ENCODE measurements around the gene SLC50A1.

Gene SLC50A1

DNA sequence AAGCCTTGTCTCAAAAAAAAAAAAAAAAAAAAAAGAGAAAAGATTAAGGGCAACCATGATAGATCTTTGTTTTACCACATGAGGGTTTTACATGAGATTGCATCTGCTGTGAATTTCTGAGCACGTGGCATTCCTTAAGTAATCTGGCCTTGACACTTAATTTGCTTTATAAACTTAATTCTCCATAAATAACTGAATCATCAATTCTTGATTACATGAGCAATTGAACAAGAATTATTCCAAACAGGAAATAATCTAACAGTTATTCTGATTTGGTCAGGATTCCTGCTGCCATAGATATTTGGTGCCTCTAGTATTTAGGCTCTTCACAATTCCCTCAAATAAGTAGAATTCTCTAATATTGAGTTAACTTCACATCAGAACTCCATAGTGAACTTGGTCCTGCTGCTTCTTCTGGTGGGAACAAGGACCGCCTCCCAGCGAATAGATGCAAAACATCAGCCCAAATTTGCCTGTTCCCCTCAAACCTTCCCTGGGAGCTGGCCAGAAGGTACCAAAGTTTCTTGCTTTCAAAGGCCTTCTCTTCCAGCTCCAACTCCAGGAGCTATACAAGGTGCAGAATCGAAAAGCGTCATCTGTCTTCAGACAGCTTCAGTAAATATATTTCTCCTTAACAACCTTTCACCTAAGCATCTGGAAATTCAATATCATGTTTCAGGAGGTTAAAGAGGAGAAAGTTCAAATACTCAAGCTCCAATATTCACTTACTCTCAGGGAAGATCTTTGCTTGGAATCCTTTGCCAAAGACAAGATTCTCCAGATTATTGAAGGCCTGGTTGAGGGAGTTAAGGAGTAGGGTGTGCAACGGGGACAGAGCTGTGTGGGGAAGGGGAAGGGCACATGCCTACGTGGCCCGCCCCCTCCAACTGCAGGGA lies 36.4 kb downstream of the SLC50A1 start:
- peak in 2 of 3 donors; percentile 38 to 62 for DNase-seq

DNA sequence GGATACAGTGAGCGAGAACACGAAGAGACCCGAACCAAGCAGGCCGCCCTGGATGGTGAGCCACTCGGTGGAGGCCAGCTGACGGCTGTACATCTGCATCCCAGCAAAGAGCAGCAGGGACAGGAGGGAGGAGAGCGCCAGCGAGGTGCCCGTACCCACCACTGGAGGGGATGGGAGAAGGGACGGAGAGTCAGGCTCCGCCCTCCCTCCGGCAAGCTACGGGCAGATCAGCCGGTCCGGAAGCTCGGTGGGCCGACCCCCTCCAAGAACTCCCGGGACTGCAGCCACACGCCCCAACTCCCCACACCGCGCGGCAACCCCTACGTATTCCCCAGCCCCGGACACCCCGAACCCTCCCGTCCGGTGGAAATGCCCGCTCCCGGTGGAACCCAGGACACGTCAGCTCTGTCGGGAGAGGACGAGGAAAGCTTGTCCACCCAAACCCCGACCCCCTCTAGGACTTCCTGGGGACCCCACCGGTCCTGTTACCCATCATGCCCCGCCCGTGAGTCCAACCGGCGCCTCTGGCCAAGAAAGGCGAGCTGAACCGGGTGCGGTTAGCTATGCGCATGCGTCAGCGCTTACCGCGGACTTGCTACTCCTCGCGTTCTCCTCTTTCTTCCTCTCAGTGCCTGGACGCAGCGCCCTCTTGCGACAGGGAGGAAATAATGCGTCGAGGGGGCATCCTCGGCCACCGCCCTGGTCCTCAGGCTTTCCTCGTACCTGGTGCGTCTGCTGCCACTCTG lies 37.3 kb downstream of the SLC50A1 start, which contains the start of gene KRTCAP2:
Gene KRTCAP2, minus strand, starts transcription at position 573 of the 746 bp plus-strand sequence. Its CDS starts 80 bp downstream, at position 493.
- DNase-seq: peak; percentile 96 to 98 (median 96)

DNA sequence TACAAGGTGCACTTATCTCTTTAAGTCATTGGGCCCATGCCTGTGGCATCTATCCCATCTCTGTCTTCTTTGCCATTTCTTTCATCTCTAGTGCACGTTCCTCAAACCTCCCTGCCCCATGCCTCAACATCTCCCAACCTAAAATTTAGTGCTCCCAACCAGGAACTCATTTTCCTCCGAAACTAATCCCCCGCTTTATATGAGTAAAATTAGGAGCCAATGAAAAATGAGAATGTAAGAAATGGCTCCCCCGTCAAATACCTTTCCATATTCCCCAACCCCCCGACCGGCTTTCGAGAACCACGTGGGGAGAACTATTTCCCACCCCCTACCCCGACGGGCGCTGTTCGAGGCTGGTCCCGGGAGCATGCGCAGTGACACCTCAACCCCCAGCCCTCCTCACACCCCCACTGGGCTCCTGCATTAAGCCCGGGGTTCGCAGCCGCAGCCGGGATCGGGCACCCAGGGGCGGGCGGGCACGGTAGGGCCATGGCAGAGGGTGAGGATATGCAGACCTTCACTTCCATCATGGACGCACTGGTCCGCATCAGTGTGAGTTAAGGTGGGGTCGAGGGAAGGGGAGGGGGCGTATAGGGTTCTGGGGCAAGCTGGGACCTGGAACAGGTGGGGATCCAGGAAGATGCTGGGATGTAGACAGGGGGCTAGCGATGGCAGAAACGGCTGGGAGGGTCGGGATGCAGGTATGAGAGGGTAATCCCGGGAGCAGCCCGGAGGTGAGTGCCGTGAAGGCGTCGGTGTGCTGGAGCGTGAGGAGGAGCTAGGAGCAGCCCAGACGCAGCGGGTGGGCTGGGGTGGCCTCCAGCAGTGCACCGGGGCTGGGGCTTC lies 38.0 kb downstream of the SLC50A1 start, which contains the start of gene TRIM46:
Gene TRIM46, plus strand, starts transcription at position 372 of the 846 bp plus-strand sequence. Its CDS starts 118 bp downstream, at position 490.
- no peak for DNase-seq

DNA sequence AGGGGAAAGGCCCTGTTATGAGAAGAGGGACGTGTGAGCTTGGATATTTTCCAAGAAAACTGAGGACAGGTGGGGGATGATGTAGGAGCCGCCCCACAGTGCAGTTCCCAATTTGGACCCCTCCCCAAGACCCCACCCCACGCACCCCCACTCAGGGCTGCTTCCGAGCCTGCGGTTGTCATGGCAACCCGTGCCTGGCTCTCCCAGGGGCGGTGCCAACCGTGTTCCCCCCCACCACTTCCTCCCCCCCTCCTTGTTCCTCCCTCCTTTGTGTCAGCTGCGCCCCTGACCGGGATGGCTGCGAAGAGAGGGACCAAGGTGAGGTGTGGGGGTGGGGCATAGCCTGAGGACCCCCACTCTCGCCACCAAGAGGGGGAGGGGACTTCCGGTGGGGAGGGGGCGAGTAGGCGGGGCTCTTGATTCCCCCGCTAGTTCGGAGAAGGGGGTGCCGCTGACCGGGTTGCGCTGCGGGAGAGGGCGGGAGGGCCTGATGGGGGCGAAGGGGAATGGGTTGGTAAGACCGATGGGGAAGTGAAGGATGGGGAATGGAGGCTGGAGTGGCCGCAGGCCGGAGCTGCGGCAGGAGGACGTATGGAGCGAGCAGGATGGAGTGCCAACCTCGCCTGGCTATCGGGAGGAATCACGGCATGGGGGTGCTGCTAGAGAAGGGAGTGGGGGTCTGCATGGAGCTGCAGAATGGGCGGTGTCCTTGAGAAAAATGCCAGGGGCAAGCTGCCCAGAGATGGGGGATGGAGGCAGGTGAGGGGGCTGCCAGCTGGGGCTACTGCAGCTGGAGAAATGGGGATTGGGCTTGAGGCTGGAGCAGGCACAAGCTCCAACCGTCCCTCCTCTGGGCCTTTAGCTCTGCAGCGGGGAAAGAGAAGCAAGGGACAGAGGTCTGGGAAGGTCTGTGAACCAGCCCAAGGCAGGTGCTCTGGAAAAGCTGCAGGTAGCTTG lies 39.0 kb downstream of the SLC50A1 start:
- DNase-seq: no peak

DNA sequence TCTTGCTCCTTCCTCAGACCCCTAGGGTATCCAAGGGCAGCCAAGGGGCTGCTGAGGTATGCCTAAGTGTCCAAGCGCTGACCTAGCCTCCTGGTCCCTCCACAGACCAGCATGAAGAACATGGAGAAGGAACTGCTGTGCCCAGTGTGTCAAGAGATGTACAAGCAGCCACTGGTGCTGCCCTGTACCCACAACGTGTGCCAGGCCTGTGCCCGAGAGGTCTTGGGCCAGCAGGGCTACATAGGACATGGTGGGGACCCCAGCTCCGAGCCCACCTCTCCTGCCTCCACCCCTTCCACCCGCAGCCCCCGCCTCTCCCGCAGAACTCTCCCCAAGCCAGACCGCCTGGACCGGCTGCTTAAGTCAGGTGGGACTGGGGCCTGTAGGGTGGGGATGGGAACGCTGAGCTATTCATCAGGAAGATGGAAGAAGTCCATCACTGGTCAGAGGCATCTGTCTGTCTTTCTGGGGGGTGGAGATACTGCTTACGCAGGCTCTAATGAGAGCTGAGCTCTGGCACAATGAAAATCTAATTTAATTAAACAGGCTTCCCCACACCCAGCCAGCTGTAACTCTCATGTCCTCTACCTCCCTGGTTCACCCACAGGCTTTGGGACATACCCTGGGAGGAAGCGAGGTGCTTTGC lies 39.8 kb downstream of the SLC50A1 start:
- DNase-seq: no peak

DNA sequence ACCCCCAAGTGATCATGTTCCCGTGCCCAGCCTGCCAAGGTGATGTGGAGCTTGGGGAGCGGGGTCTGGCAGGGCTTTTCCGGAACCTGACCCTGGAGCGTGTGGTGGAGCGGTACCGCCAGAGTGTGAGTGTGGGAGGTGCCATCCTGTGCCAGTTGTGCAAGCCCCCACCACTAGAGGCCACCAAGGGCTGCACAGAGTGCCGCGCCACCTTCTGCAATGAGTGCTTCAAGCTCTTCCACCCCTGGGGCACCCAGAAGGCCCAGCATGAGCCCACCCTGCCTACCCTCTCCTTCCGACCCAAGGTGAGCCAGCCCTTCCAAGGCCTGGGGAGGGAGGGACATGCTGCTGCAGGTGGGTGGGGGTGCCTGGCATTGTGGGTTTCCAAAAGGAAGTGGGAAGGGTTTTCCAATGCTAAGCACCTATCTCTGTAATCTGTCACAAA lies 40.3 kb downstream of the SLC50A1 start:
- DNase-seq: peak in 1 of 3 donors; percentile 39

DNA sequence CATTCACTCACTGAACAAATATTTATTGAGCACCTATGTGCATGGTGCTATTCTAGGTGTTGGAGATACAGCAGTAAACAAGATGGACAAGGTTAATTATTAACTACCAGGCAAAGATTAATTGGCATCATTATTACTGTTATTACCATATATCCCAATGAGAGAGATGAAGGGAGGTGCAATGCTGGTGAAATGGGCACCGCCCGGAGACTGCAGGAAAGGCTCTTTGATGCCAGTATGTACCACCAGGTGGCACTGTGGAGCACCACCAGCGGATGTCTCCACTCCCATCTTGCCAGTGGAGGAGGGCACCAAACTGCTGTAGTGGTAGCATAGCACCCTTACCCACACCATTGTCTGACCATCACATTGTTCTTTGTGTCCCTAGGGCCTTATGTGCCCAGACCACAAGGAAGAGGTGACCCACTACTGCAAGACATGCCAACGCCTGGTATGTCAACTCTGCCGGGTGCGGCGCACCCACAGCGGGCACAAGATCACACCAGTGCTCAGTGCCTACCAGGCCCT lies 41.0 kb downstream of the SLC50A1 start:
- peak; percentile 88 to 91 (median 89) for DNase-seq

DNA sequence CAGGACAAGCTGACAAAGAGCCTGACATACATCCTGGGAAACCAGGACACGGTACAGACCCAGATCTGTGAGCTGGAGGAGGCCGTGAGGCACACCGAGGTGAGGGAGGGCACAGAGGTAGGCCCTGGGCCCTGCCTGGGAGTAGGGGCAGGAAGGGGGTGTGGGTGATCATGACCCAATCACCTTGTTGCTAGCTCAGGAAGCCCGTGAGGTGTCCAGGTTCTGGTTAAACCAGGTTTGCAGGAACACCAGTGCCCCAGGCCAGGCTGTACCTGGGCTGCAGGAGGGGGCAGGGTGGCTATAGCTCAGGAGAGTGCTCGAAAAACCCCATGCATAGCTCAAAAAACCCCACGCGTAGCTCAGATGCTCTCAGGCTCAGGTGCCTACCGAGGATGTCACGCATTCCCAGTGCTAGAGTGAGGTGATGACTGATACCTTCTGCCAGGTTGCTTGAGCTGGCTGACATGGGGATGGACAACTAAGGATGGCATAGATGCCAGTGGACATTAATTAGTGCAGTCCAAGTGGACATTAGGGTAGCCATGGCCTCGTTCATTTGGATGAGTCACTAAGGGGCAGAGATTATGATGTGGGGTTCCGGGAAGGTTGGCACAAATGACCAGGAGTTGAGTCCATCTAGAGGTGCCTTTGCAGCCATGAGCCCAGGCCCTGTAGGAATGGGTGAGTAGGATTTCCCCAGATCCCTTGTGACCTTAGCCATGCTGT lies 41.7 kb downstream of the SLC50A1 start:
- peak in 1 of 3 donors; percentile 16 for DNase-seq

DNA sequence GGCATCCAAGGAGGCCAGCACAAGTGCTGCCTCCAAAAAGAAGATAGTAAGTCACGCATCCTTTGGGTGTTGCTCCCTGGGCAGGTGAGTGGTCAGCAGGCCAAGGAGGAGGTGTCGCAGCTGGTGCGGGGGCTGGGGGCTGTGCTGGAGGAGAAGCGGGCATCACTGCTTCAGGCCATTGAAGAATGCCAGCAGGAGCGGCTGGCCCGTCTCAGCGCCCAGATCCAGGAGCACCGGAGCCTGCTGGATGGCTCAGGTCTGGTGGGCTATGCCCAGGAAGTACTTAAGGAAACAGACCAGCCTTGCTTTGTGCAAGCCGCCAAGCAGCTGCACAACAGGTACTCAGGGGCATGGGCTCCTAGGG lies 42.2 kb downstream of the SLC50A1 start:
- DNase-seq: no peak

DNA sequence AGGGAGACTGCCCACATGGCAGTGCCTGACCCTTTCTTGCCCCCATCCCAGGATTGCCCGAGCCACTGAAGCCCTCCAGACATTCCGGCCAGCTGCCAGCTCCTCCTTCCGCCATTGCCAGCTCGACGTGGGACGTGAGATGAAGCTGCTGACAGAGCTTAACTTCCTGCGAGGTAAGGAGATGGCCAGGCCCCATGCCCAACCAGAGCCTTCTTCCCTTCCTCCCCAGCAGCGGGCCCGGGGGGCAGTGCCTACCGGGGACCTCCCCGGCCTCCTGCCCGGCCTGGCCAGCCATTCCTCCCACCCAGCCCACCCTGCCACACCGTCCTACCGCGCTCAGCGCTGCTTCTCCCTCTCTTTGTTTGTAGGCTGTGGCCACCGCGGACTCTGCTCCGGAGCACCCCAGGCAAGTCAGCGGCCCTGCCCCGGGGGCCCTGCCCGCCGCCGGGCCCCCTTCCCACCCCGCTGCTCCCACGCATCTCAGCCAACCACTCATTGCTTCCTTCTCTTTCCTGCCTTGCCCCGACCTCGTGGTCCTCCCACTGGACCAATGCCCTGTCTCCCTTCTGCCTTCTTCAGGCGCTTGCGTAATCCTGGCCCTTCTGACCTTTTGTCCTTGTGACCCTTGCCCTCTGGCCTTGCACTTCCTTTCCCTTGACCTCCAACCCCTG lies 42.9 kb downstream of the SLC50A1 start:
- peak; percentile 59 to 69 (median 62) for DNase-seq

DNA sequence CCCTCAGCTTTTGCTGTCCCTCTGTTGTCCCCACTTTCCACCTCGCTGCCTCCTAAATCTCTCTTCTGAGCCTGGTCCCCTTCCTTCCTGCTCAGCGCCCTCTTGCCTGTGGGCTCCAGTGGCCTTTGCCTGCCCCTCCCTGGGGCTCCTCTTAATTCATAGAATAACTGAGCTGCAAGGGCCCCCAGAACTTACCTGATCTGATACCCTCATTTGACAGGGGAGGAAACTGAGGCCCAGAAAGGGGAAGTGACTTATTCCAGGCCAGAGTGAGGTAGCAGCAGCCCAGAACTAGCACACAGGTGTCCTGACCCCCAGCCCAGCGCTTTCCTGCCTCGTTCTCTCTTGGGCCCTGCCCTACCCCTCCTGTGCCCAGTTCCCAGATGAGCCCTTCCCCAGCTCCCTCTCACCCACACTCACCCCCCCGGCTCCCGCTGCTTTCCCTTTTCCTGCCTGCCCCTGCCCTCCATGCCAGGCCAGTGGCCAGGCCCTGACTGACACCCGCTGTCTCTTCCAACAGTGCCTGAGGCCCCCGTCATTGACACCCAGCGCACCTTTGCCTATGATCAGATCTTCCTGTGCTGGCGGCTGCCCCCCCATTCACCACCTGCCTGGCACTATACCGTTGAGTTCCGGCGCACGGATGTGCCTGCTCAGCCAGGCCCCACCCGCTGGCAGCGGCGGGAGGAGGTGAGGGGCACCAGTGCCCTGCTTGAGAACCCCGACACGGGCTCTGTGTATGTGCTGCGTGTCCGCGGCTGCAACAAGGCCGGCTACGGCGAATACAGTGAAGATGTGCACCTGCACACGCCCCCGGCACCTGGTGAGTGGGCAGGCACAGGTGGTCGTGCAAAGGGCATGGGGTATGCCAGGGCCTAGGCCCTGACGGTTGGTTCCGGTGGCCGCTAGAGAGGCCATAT lies 43.7 kb downstream of the SLC50A1 start:
- DNase-seq: peak in 1 of 3 donors; percentile 10

DNA sequence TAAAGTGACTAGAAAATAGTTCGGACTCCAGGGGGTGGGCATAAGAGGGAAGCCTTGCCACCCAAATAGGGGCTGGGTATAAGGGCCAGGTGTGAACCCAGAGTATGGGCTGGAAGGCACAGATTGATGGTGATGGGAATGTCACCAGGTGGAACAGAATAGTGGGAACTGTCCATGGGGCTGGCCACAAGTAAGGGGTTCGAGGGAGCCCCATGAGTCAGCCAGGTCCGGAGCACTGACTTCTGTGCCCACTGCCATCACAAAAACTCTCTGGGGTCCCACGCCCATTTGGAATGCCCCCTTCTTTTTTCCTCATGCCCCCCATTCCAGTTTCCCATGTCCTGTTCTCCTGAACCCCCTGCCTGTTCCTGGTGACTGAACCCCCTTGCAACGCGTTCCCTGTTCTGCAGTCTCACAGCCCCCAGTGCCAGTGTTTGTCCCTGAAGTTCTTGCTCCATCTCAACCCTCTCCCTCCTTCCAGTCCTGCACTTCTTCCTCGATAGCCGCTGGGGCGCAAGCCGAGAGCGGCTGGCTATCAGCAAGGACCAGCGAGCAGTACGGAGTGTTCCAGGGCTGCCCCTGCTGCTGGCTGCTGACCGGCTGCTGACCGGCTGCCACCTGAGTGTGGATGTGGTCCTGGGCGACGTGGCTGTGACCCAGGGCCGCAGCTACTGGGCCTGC lies 45.9 kb downstream of the SLC50A1 start:
- DNase-seq: peak in 1 of 3 donors; percentile 14

DNA sequence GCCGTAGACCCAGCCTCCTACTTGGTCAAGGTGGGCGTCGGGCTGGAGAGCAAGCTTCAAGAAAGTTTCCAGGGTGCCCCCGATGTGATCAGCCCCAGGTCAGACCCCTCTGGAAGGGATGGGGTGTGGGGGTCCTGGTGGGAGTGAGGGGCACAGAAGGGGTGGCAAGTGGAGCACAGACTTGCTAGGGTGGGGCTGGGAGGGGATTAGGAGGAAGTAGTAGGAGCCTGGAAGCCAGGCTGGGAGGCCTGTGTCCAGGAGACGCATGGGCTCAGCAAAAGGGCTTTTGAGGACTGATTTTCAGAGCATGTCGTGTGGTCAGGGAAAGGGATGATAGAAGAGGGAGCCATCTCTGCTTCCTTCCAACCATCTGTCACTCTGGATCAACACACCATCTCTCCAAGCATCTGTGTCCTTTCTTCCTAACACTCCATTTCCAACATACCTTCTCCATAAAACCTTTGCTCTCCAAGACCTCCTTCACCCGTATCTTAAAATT lies 46.4 kb downstream of the SLC50A1 start:
- peak in 1 of 3 donors; percentile 8 for DNase-seq

DNA sequence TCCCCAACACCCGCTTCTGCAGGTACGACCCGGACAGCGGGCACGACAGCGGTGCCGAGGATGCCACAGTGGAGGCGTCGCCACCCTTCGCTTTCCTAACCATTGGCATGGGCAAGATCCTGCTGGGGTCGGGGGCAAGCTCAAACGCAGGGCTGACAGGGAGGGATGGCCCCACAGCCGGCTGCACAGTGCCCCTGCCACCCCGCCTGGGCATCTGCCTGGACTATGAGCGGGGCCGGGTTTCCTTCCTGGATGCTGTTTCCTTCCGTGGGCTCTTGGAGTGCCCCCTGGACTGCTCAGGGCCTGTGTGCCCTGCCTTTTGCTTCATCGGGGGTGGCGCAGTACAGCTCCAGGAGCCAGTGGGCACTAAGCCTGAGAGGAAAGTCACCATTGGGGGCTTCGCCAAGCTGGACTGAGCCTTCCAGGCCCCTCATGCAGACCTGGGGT lies 48.1 kb downstream of the SLC50A1 start:
- DNase-seq: peak in 1 of 3 donors; percentile 6

DNA sequence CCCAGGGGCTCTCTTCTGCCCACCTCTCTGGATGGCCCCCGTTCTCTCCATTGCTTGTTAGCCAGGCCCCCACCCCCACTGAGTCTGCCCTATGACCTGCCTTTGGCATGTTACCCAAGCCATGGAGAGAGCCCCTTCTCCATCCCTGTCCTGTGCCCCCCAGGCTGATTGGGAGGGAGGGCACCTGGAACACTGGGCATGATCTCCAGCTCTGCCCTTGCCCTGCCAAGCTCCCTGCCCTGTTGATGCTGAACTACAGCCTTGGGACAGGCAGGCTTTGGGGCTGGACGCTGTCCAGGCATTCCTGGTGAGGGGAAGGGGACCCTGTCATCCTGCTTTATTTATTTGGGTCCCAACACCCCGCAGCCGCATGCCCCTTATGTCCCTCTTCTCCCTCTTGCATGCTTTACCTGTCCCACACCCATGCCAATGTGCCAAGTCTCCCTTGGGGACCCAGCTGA lies 48.7 kb downstream of the SLC50A1 start:
- DNase-seq: peak in 1 of 3 donors; percentile 16

DNA sequence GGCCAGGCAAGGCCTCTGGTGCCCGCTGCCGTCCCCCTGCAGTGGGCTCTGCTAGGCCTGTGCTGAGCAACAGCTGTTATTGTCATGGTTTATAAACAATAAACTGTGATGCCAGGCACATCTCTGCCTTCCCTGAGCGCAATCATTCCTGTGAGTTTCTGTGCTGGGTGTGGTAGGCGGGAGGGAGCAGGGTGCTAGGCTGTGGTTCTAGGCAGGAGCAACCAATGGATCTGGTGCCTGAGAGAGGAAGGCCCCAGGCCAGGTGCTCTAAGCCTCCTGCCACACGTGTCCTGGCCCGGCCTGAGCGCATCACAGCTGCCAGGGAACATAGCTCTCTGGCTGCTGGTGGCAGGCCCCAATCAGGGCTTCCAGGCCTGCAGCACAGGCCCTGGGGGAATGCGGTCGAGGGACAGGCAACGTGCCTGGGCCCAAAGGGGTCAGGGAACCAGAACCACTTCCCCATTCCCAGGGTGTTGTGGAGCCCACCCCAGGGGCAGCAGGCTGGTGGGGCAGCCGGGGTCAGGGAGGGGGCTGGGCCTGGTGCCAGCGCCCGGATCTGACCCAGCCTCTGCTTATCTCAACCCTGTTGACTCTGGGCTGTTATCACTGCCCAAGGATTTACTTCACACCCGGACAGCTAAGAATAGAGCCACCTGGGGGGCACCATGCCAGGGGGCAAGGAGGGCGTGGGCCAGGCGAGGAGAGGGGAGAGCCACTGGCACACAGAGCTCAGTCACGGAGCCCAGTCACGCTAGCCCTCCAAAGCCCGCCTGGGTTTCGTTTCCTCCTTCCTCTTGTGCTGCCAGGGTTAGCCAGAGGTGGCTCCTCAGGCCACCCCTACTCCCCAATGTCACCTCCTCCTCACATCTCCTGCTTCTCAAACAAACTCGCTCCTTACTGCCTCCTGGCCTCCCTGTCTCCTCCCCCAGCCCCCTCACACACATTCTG lies 49.5 kb downstream of the SLC50A1 start:
- peak; percentile 84 to 92 (median 88) for DNase-seq
